ENCODE data around the gene DLEC1.

DLEC1 gene

GRCh38 chr3:38036286-38036685 lies 2.7 kb upstream of the DLEC1 start:
- H3K27ac ChIP-seq (ENCODE audit: low read length), result no peak overlapping the region
- H3K9ac ChIP-seq (ENCODE audit: low read depth, low read length), result no peak overlapping the region
- H3K4me1 ChIP-seq (ENCODE audit: insufficient read depth, low read length), result peaks cover 19% of the 10 kb centered on the region
- no peak overlapping the region for H3K4me3 ChIP-seq (ENCODE audit: low read depth in 1 of 2, low read length in 2 of 2)
- ATAC-seq (ENCODE audit: insufficient read depth, low read depth), result no peak
- no peaks in the 10 kb centered on the region for H4K20me1 ChIP-seq (ENCODE audit: insufficient read depth, low read length)
- no peaks in the 10 kb centered on the region for H3K9me3 ChIP-seq (ENCODE audit: insufficient read depth, low read length, severe bottlenecking)
- no peak overlapping the region for H3K4me2 ChIP-seq (ENCODE audit: insufficient read depth, low read length)
- DNase-seq, result no peak
- H3K79me2 ChIP-seq (ENCODE audit: insufficient read depth, low read length), result no peaks in the 10 kb centered on the region
- no peaks in the 10 kb centered on the region for H3K36me3 ChIP-seq (ENCODE audit: insufficient read depth, low read length)
- peaks cover 20% of the 10 kb centered on the region for H3K27me3 ChIP-seq (ENCODE audit: insufficient read depth, low read length, poor library complexity)
- H2AFZ ChIP-seq (ENCODE audit: low read depth, low read length), result no peak overlapping the region
- TF ChIP-seq CTCF (IDR thresholded peaks at IDR 0.05; ENCODE audit: borderline replicate concordance, extremely low read depth, low read length, poor library complexity, severe bottlenecking) (no peak), EZH2 (IDR thresholded peaks at IDR 0.05; ENCODE audit: borderline replicate concordance, low read depth, low read length, severe bottlenecking) (no peak)

- Histone ChIP-seq H3K4me3 (ENCODE audit: low read depth in 1 of 2, low read length in 2 of 2) (no peak overlapping the region), H3K36me3 (ENCODE audit: insufficient read depth, low read length) (no peaks in the 10 kb centered on the region), H3K4me2 (ENCODE audit: insufficient read depth, low read length) (no peak overlapping the region), H4K20me1 (ENCODE audit: insufficient read depth, low read length) (no peaks in the 10 kb centered on the region), H3K4me1 (ENCODE audit: insufficient read depth, low read length) (peaks cover 19% of the 10 kb centered on the region), H3K9me3 (ENCODE audit: insufficient read depth, low read length, severe bottlenecking) (no peaks in the 10 kb centered on the region), H3K27ac (ENCODE audit: low read length) (no peak overlapping the region), H3K9ac (ENCODE audit: low read depth, low read length) (no peak overlapping the region), H2AFZ (ENCODE audit: low read depth, low read length) (no peak overlapping the region), H3K27me3 (ENCODE audit: insufficient read depth, low read length, poor library complexity) (peaks cover 20% of the 10 kb centered on the region), H3K79me2 (ENCODE audit: insufficient read depth, low read length) (no peaks in the 10 kb centered on the region)
- no peak for TF ChIP-seq CTCF (IDR thresholded peaks at IDR 0.05; ENCODE audit: borderline replicate concordance, extremely low read depth, low read length, poor library complexity, severe bottlenecking)
- TF ChIP-seq EZH2 (IDR thresholded peaks at IDR 0.05; ENCODE audit: borderline replicate concordance, low read depth, low read length, severe bottlenecking), result no peak
- ATAC-seq (ENCODE audit: insufficient read depth, low read depth) (no peak), DNase-seq (no peak)
These were observed 2.1 kb upstream of the DLEC1 start for GRCh38 chr3:38036906-38037305.

GRCh38 chr3:38038447-38038911 lies 529 bp upstream of the DLEC1 start:
- ATAC-seq (ENCODE audit: insufficient read depth, low read depth), result peak; percentile 15; the same call in 1 of the 3 replicates
- no peak overlapping the region; the same call in 1 of the 2 replicates for H3K9ac ChIP-seq (ENCODE audit: low read depth, low read length)
- H3K79me2 ChIP-seq (ENCODE audit: insufficient read depth, low read length), result no peaks in the 10 kb centered on the region
- H3K27ac ChIP-seq (ENCODE audit: low read length), result no peak overlapping the region
- H3K9me3 ChIP-seq (ENCODE audit: insufficient read depth, low read length, severe bottlenecking), result no peaks in the 10 kb centered on the region
- H3K4me2 ChIP-seq (ENCODE audit: insufficient read depth, low read length), result peak overlapping the region; percentile 74
- no peak for DNase-seq
- no peak for TF ChIP-seq EZH2 (IDR thresholded peaks at IDR 0.05; ENCODE audit: borderline replicate concordance, low read depth, low read length, severe bottlenecking)
- no peak for TF ChIP-seq CTCF (IDR thresholded peaks at IDR 0.05; ENCODE audit: borderline replicate concordance, extremely low read depth, low read length, poor library complexity, severe bottlenecking)
- no peaks in the 10 kb centered on the region for H3K36me3 ChIP-seq (ENCODE audit: insufficient read depth, low read length)
- H4K20me1 ChIP-seq (ENCODE audit: insufficient read depth, low read length), result no peaks in the 10 kb centered on the region
- peak overlapping the region in 1 of 2 experiments; percentile 56; a peak in 2 of 4 replicates for H3K4me3 ChIP-seq (ENCODE audit: low read depth in 1 of 2, low read length in 2 of 2)
- H3K27me3 ChIP-seq (ENCODE audit: insufficient read depth, low read length, poor library complexity), result peaks cover 20% of the 10 kb centered on the region
- H2AFZ ChIP-seq (ENCODE audit: low read depth, low read length), result peak overlapping the region; percentile 45
- H3K4me1 ChIP-seq (ENCODE audit: insufficient read depth, low read length), result peaks cover 19% of the 10 kb centered on the region
